Left ventricle myocardium inferior (tissue), 1 donor: ENCODE measurements around the gene HMGA1. TPM values are rescaled to one million over a fixed set of nuclear protein-coding genes. Genes with fewer than 3 reads are reported as not detected.

ENCODE experiments used
- DNase-seq: peaks from one replicate; pipeline ENCODE4 v3.0.0-alpha.2; 2020
- H3K27ac ChIP-seq: fragments of 200-600 bp; replicated peaks from 2 replicates; pipeline ENCODE4 v1.8.0; 2021
- H3K27me3 ChIP-seq: fragments of 200-600 bp; 2 replicates; pipeline ENCODE4 v1.8.0; 2021; ENCODE audit warnings: low read depth
- H3K36me3 ChIP-seq: fragments of 200-600 bp; 2 replicates; pipeline ENCODE4 v1.8.0; 2021
- H3K4me1 ChIP-seq: fragments of 200-600 bp; 2 replicates; pipeline ENCODE4 v1.8.0; 2021
- H3K4me3 ChIP-seq: fragments of 200-600 bp; 2 replicates; pipeline ENCODE4 v1.8.0; 2021; ENCODE audit warnings: mild to moderate bottlenecking, moderate library complexity
- H3K9me3 ChIP-seq: fragments of 200-600 bp; replicated peaks from 2 replicates; pipeline ENCODE4 v1.8.0; 2021
- CTCF ChIP-seq: fragments of 200-600 bp; IDR thresholded peaks from 2 replicates; pipeline ENCODE4 v1.8.0; 2021; ENCODE audit warnings: antibody characterized with exemption, mild to moderate bottlenecking, borderline replicate concordance
- intact Hi-C: fragments of 100-400 bp; cut with micrococcal nuclease; formaldehyde crosslinking; loops from one replicate; pipeline ENCODE4 v1.11.0; 2022
- long read RNA-seq: library from polyadenylated mRNA; unstranded; transcript quantifications from one replicate; pipeline ENCODE4 v2.0.0, GENCODE V29; 2021
- total RNA-seq: library from RNA; stranded (reverse); fragmentation: NEBNext Ultra II Directional; extraction: Animal tissue kit (Norgen Biotek cat#: 25700); gene quantifications from one replicate; pipeline ENCODE4 v1.2.1, GENCODE V29; 2021
- donor health status: DM: no; HTN: yes; CAD: no; lungs with severe emphysema.

HMGA1 gene
- 46.7 TPM for total RNA-seq
- long read RNA-seq, transcript HMGA1-201 (6 exons, 1,920 nt) = major isoform, 46 of 91 reads
- long read RNA-seq, transcript HMGA1-204 (6 exons, 1,887 nt) = minor isoform, 15 of 91 reads
- long read RNA-seq, partial matches to known transcripts = 18 of 91 reads
- long read RNA-seq, other reads (novel, unspliced or antisense) = 6 of 91 reads

GRCh38 chr6:34236443-34237315, at the start of gene HMGA1:
HMGA1 (plus strand) TSS chr6:34236873; CDS start chr6:34240781, 3,908 bp downstream.
- Histone ChIP-seq H3K27ac (peak within 1 kb of the TSS; percentile 88), H3K4me3 (peak within 1 kb of the TSS; percentile 91), H3K4me1 (peaks cover 27% of the 10 kb centered on the region), H3K27me3 (no peaks in the 10 kb centered on the region), H3K36me3 (peaks cover 7% of the 10 kb centered on the region), H3K9me3 (no peaks in the 10 kb centered on the region)
- peak; percentile 90 for DNase-seq
- TF ChIP-seq CTCF = no peak
- intact Hi-C loops = loop anchor here (5.0 kb wide), 1 partner anchor 39 kb away; no protein-coding TSS in a partner anchor

GRCh38 chr6:34189806-34190503, 46.7 kb upstream of the HMGA1 start:
- Histone ChIP-seq H3K4me3 (no peak overlapping the region), H3K27ac (no peak overlapping the region), H3K9me3 (no peaks in the 10 kb centered on the region), H3K4me1 (no peaks in the 10 kb centered on the region), H3K36me3 (no peaks in the 10 kb centered on the region), H3K27me3 (no peaks in the 10 kb centered on the region)
- no peak for TF ChIP-seq CTCF
- intact Hi-C loops = loop anchor here (10.0 kb wide), 1 partner anchor 225 kb away; no protein-coding TSS in a partner anchor
- DNase-seq = peak; percentile 28

GRCh38 chr6:34190504-34191122, 46.1 kb upstream of the HMGA1 start:
- Histone ChIP-seq H3K27ac (no peak overlapping the region), H3K27me3 (no peaks in the 10 kb centered on the region), H3K36me3 (no peaks in the 10 kb centered on the region), H3K4me3 (no peak overlapping the region), H3K4me1 (no peaks in the 10 kb centered on the region), H3K9me3 (no peaks in the 10 kb centered on the region)
- DNase-seq = no peak
- TF ChIP-seq CTCF = no peak
- intact Hi-C loops = loop anchor here (10.0 kb wide), 1 partner anchor 224 kb away; no protein-coding TSS in a partner anchor

DNA sequence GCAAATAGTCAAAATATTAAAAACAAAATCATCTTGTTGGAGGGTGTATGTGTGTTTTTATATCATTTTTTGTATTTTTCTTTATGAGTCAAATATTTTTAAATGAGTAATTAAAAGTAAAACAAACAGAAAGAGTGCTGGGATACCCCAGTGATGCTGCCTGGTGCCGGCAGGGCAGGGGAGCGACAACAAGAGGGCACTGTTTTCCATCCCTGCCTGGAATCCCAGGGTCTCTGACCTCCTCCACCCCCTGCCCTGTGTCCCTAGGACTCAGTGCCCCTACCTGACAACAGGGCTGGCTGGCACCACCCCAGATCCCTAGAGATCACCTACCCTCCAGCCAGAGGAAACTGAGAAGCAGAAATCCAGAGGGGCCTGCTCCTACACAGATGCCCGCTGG, 41.9 kb upstream of the HMGA1 start:
- intact Hi-C loops = loop anchor here (5.0 to 10.0 kb wide), 2 partner anchors 43 to 220 kb away; partner anchors contain the start of gene HMGA1
- TF ChIP-seq CTCF = no peak
- Histone ChIP-seq H3K27ac (no peak overlapping the region), H3K9me3 (no peaks in the 10 kb centered on the region), H3K36me3 (no peaks in the 10 kb centered on the region), H3K4me1 (peaks cover 9% of the 10 kb centered on the region), H3K4me3 (no peak overlapping the region), H3K27me3 (no peaks in the 10 kb centered on the region)
- no peak for DNase-seq

- peaks cover 9% of the 10 kb centered on the region for H3K4me1 ChIP-seq
- intact Hi-C loops = loop anchor here (5.0 to 10.0 kb wide), 2 partner anchors 42 to 219 kb away; partner anchors contain the start of gene HMGA1
- no peak for DNase-seq
- TF ChIP-seq CTCF = no peak
- H3K9me3 ChIP-seq = no peaks in the 10 kb centered on the region
- no peaks in the 10 kb centered on the region for H3K27me3 ChIP-seq
- H3K4me3 ChIP-seq = peak overlapping the region; percentile 72
- no peaks in the 10 kb centered on the region for H3K36me3 ChIP-seq
- H3K27ac ChIP-seq = no peak overlapping the region
These were observed 41.0 kb upstream of the HMGA1 start for GRCh38 chr6:34195726-34196115.
